ENCODE results near the gene TNFAIP6.

TNFAIP6 gene

DNA sequence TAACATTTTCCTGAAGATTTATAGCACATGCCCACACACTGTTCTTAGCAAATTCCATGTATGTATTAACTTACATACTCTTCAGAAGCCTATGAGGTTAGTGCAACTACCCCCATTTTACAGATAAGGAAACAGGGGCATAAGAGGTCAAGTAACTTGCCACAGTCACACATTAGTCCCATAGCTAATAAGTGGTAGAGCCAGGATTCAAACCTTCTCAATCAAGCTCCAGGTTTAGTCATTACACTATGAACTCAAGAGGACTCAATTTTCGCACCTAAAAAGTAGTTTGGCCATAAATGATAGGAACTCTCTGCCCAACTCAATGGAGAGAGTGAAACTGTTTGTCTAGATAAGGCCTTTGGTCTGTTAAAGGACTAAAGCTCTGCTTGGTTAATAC lies 42.6 kb downstream of the TNFAIP6 start:
- H3K9me3 ChIP-seq (ENCODE audit: insufficient read depth, low read length, severe bottlenecking): no peaks in the 10 kb centered on the region
- no peak overlapping the region for H3K4me2 ChIP-seq (ENCODE audit: insufficient read depth, low read length)
- no peaks in the 10 kb centered on the region for H4K20me1 ChIP-seq (ENCODE audit: insufficient read depth, low read length)
- H2AFZ ChIP-seq (ENCODE audit: low read depth, low read length): no peak overlapping the region
- H3K36me3 ChIP-seq (ENCODE audit: insufficient read depth, low read length): no peaks in the 10 kb centered on the region
- DNase-seq (no peak), ATAC-seq (ENCODE audit: insufficient read depth, low read depth) (no peak)
- H3K4me3 ChIP-seq (ENCODE audit: low read depth in 1 of 2, low read length in 2 of 2): no peak overlapping the region
- H3K79me2 ChIP-seq (ENCODE audit: insufficient read depth, low read length): no peaks in the 10 kb centered on the region
- H3K27ac ChIP-seq (ENCODE audit: low read length): no peak overlapping the region
- no peaks in the 10 kb centered on the region for H3K27me3 ChIP-seq (ENCODE audit: insufficient read depth, low read length, poor library complexity)
- no peaks in the 10 kb centered on the region for H3K4me1 ChIP-seq (ENCODE audit: insufficient read depth, low read length)
- TF ChIP-seq, protein P1, sequence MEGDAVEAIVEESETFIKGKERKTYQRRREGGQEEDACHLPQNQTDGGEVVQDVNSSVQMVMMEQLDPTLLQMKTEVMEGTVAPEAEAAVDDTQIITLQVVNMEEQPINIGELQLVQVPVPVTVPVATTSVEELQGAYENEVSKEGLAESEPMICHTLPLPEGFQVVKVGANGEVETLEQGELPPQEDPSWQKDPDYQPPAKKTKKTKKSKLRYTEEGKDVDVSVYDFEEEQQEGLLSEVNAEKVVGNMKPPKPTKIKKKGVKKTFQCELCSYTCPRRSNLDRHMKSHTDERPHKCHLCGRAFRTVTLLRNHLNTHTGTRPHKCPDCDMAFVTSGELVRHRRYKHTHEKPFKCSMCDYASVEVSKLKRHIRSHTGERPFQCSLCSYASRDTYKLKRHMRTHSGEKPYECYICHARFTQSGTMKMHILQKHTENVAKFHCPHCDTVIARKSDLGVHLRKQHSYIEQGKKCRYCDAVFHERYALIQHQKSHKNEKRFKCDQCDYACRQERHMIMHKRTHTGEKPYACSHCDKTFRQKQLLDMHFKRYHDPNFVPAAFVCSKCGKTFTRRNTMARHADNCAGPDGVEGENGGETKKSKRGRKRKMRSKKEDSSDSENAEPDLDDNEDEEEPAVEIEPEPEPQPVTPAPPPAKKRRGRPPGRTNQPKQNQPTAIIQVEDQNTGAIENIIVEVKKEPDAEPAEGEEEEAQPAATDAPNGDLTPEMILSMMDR (IDR thresholded peaks at IDR 0.05; ENCODE audit: borderline replicate concordance, extremely low read depth, low read length, poor library complexity, severe bottlenecking): no peak
- no peak for TF ChIP-seq EZH2 (IDR thresholded peaks at IDR 0.05; ENCODE audit: borderline replicate concordance, low read depth, low read length, severe bottlenecking)
- H3K9ac ChIP-seq (ENCODE audit: low read depth, low read length): no peak overlapping the region

DNA sequence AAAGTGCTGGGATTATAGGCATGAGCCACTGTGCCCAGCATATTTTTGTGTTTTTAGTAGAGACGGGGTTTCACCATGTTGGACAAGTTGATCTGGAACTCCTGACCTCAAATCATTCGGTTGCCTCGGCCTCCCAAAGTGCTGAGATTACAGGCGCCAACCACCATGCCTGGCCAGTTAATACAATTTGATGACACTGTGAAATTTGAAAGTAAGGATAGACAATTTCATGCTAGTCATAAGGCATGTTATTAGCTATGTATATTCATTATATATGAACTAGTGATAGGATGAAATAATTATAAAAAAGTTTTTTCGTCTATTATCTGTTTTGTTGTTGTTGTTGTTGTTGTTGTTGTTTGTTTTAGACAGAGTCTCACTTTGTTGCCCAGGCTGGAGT lies 43.8 kb downstream of the TNFAIP6 start:
- H3K4me3 ChIP-seq (ENCODE audit: low read depth in 1 of 2, low read length in 2 of 2): no peak overlapping the region

DNA sequence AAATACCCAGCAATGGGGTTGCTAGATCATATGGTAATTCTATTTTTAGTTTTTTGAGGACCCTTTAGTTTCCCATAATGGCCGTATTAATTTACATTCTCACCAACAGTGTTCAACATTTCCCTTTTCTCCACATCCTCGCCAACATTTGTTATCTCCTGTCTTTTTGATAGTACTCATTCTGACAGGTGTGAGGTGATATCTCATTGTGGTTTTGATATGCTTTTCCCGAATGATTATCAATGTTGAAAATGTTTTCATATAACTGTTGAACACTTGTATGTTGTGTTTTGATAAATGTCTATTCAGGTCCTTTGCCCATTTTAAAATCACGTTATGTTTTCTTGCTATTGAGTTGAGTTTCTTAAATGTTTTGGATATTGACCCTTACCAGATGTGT lies 46.5 kb downstream of the TNFAIP6 start:
- Histone ChIP-seq H4K20me1 (ENCODE audit: insufficient read depth, low read length) (no peaks in the 10 kb centered on the region), H3K4me1 (ENCODE audit: insufficient read depth, low read length) (peaks cover 2% of the 10 kb centered on the region; the same call in 1 of the 2 replicates), H3K79me2 (ENCODE audit: insufficient read depth, low read length) (no peaks in the 10 kb centered on the region), H3K27me3 (ENCODE audit: insufficient read depth, low read length, poor library complexity) (no peaks in the 10 kb centered on the region), H3K9ac (ENCODE audit: low read depth, low read length) (no peak overlapping the region), H3K4me3 (ENCODE audit: low read depth in 1 of 2, low read length in 2 of 2) (no peak overlapping the region), H2AFZ (ENCODE audit: low read depth, low read length) (no peak overlapping the region), H3K27ac (ENCODE audit: low read length) (no peak overlapping the region), H3K4me2 (ENCODE audit: insufficient read depth, low read length) (no peak overlapping the region), H3K36me3 (ENCODE audit: insufficient read depth, low read length) (no peaks in the 10 kb centered on the region), H3K9me3 (ENCODE audit: insufficient read depth, low read length, severe bottlenecking) (no peaks in the 10 kb centered on the region)
- DNase-seq (no peak), ATAC-seq (ENCODE audit: insufficient read depth, low read depth) (no peak)
- no peak for TF ChIP-seq EZH2 (IDR thresholded peaks at IDR 0.05; ENCODE audit: borderline replicate concordance, low read depth, low read length, severe bottlenecking)
- TF ChIP-seq, protein P1 (IDR thresholded peaks at IDR 0.05; ENCODE audit: borderline replicate concordance, extremely low read depth, low read length, poor library complexity, severe bottlenecking): no peak

More for the DNA sequence above, 43.8 kb downstream of the TNFAIP6 start:
- Histone ChIP-seq H3K9me3 (ENCODE audit: insufficient read depth, low read length, severe bottlenecking) (no peaks in the 10 kb centered on the region), H3K79me2 (ENCODE audit: insufficient read depth, low read length) (no peaks in the 10 kb centered on the region), H3K4me1 (ENCODE audit: insufficient read depth, low read length) (no peaks in the 10 kb centered on the region), H2AFZ (ENCODE audit: low read depth, low read length) (no peak overlapping the region), H3K27me3 (ENCODE audit: insufficient read depth, low read length, poor library complexity) (no peaks in the 10 kb centered on the region), H3K4me2 (ENCODE audit: insufficient read depth, low read length) (no peak overlapping the region), H3K27ac (ENCODE audit: low read length) (no peak overlapping the region), H4K20me1 (ENCODE audit: insufficient read depth, low read length) (no peaks in the 10 kb centered on the region), H3K36me3 (ENCODE audit: insufficient read depth, low read length) (no peaks in the 10 kb centered on the region), H3K9ac (ENCODE audit: low read depth, low read length) (no peak overlapping the region)
- TF ChIP-seq EZH2 (IDR thresholded peaks at IDR 0.05; ENCODE audit: borderline replicate concordance, low read depth, low read length, severe bottlenecking): no peak
- TF ChIP-seq, protein P1 (IDR thresholded peaks at IDR 0.05; ENCODE audit: borderline replicate concordance, extremely low read depth, low read length, poor library complexity, severe bottlenecking): no peak
- no peak for DNase-seq
- ATAC-seq (ENCODE audit: insufficient read depth, low read depth): no peak

DNA sequence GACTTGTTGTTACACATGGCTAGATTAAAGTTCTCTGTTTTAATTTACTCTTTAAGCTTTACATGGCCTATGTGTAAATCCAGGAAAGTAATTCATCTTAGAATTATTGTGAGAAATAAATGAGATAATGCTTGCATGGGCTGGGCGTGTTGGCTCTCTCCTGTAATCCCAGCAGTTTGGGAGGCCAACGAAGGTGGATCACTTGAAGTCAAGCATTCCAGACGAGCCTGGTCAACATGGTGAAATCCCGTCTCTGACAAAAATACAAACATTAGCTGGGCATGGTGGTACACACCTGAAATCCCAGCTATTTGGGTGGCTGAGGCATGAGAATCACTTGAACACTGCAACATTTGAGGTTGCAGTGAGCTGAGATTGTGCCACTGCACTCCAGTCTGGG lies 48.0 kb downstream of the TNFAIP6 start:
- Histone ChIP-seq H3K9me3 (ENCODE audit: insufficient read depth, low read length, severe bottlenecking) (no peaks in the 10 kb centered on the region), H3K79me2 (ENCODE audit: insufficient read depth, low read length) (peaks cover 11% of the 10 kb centered on the region), H3K36me3 (ENCODE audit: insufficient read depth, low read length) (peaks cover 4% of the 10 kb centered on the region; the same call in 1 of the 2 replicates)

More for the DNA sequence above, 48.0 kb downstream of the TNFAIP6 start:
- DNase-seq (no peak), ATAC-seq (ENCODE audit: insufficient read depth, low read depth) (no peak)
- H3K4me2 ChIP-seq (ENCODE audit: insufficient read depth, low read length): no peak overlapping the region
- H4K20me1 ChIP-seq (ENCODE audit: insufficient read depth, low read length): no peaks in the 10 kb centered on the region; the same call in 1 of the 2 replicates
- H3K9ac ChIP-seq (ENCODE audit: low read depth, low read length): no peak overlapping the region
- H3K4me3 ChIP-seq (ENCODE audit: low read depth in 1 of 2, low read length in 2 of 2): no peak overlapping the region
- H3K4me1 ChIP-seq (ENCODE audit: insufficient read depth, low read length): peaks cover 9% of the 10 kb centered on the region
- H3K27ac ChIP-seq (ENCODE audit: low read length): no peak overlapping the region
- no peak for TF ChIP-seq EZH2 (IDR thresholded peaks at IDR 0.05; ENCODE audit: borderline replicate concordance, low read depth, low read length, severe bottlenecking)
- TF ChIP-seq, protein P1 (IDR thresholded peaks at IDR 0.05; ENCODE audit: borderline replicate concordance, extremely low read depth, low read length, poor library complexity, severe bottlenecking): no peak
- H2AFZ ChIP-seq (ENCODE audit: low read depth, low read length): no peak overlapping the region
- H3K27me3 ChIP-seq (ENCODE audit: insufficient read depth, low read length, poor library complexity): no peaks in the 10 kb centered on the region

Measured in DND-41 (cell line).